Neural cell (in vitro differentiated cells): ENCODE data around the gene COL4A2. TPM values are rescaled to one million over a fixed set of nuclear protein-coding genes. Genes with fewer than 3 reads are reported as not detected.

Experiments
- H2AFZ ChIP-seq: fragments of 200-600, 300-800 bp; sonication (generic), shearing (Covaris generic); 2 replicates; pipeline ENCODE4 v1.6.0; 2014; ENCODE audit warnings: low read depth, mild to moderate bottlenecking, antibody characterized with exemption, low read length, moderate library complexity
- H3F3A ChIP-seq: fragments of 200-600 bp; shearing (Covaris generic); 2 replicates; pipeline ENCODE4 v1.6.1; 2016; ENCODE audit warnings: mild to moderate bottlenecking, moderate library complexity, mixed read lengths, antibody characterized with exemption, low read length; ENCODE audit not compliant: insufficient read depth, poor library complexity, severe bottlenecking
- H3K27ac ChIP-seq: fragments of 200-600, 300-800 bp; sonication (generic), shearing (Covaris generic); 2 replicates; pipeline ENCODE4 v1.5.1; 2014; ENCODE audit warnings: mild to moderate bottlenecking, low read length, moderate library complexity
- H3K27me3 ChIP-seq: fragments of 300-800, 200-600 bp; sonication (generic), shearing (Covaris generic); 2 replicates; pipeline ENCODE4 v1.6.0; 2014; ENCODE audit warnings: mild to moderate bottlenecking, low read depth, low read length, moderate library complexity; ENCODE audit not compliant: insufficient read depth
- H3K36me3 ChIP-seq: fragments of 300-800, 200-600 bp; sonication (generic), shearing (Covaris generic); 2 replicates; pipeline ENCODE4 v1.5.1; 2014; ENCODE audit warnings: mild to moderate bottlenecking, antibody characterized with exemption, low read length, moderate library complexity; ENCODE audit not compliant: insufficient read depth
- H3K4me2 ChIP-seq: fragments of 300-800, 200-600 bp; sonication (generic), shearing (Covaris generic); 2 replicates; pipeline ENCODE4 v1.6.0; 2014; ENCODE audit warnings: mild to moderate bottlenecking, low read length
- H3K4me3 ChIP-seq: fragments of 300-800, 200-600 bp; sonication (generic), shearing (Covaris generic); 2 replicates; pipeline ENCODE4 v1.5.1; 2014; ENCODE audit warnings: mild to moderate bottlenecking, low read length, moderate library complexity
- H3K79me2 ChIP-seq: fragments of 200-600 bp; shearing (Covaris generic); replicated peaks from 2 replicates; pipeline ENCODE4 v1.6.0; 2014; ENCODE audit warnings: mild to moderate bottlenecking, low read length, moderate library complexity; ENCODE audit not compliant: insufficient read depth
- H3K9ac ChIP-seq: fragments of 300-800, 200-600 bp; sonication (generic), shearing (Covaris generic); 2 replicates; pipeline ENCODE4 v1.6.1; 2016; ENCODE audit warnings: mild to moderate bottlenecking, low read length, mixed read lengths
- H3K9me2 ChIP-seq: fragments of 200-600 bp; shearing (Covaris generic); 2 replicates; pipeline ENCODE4 v1.6.1; 2016; ENCODE audit warnings: mild to moderate bottlenecking, low read length, mixed read lengths; ENCODE audit not compliant: insufficient read depth
- H3K9me3 ChIP-seq: fragments of 200-600, 300-800 bp; sonication (generic), shearing (Covaris generic); 2 replicates; pipeline ENCODE4 v1.6.1; 2016; ENCODE audit warnings: mild to moderate bottlenecking, mixed run types, low read length, moderate library complexity, mixed read lengths
- H4K20me1 ChIP-seq: fragments of 200-600 bp; shearing (Covaris generic); 2 replicates; pipeline ENCODE4 v1.6.1; 2016; ENCODE audit warnings: mild to moderate bottlenecking, mixed run types; ENCODE audit not compliant: insufficient read depth
- CTCF ChIP-seq: fragments of 450-650 bp; IDR thresholded peaks from 2 replicates; pipeline ENCODE4 v1.5.1; 2014; ENCODE audit warnings: antibody characterized with exemption, mild to moderate bottlenecking, moderate library complexity; ENCODE audit not compliant: poor library complexity, severe bottlenecking
- EP300 ChIP-seq: fragments of 450-650 bp; conservative IDR thresholded peaks from 2 replicates; pipeline ENCODE4 v1.6.1; 2014; ENCODE audit warnings: antibody characterized with exemption, mild to moderate bottlenecking, moderate library complexity; ENCODE audit not compliant: poor library complexity, severe bottlenecking
- EZH2 ChIP-seq: fragments of 200-600, 300-800 bp; shearing (Covaris generic), sonication (generic); IDR thresholded peaks from 2 replicates; pipeline ENCODE4 v1.6.1; 2014; ENCODE audit warnings: antibody characterized with exemption, low read length, borderline replicate concordance, mild to moderate bottlenecking; ENCODE audit not compliant: insufficient read depth, poor library complexity, severe bottlenecking
- MXI1 ChIP-seq: fragments of 450-650 bp; conservative IDR thresholded peaks from 2 replicates; pipeline ENCODE4 v1.6.1; 2014; ENCODE audit warnings: antibody characterized with exemption, mild to moderate bottlenecking; ENCODE audit not compliant: poor library complexity, severe bottlenecking
- POLR2AphosphoS5 ChIP-seq: IDR thresholded peaks from 2 replicates; pipeline ENCODE4 v1.6.1; 2012
- RAD21 ChIP-seq: fragments of 450-650 bp; conservative IDR thresholded peaks from 2 replicates; pipeline ENCODE4 v1.6.1; 2014; ENCODE audit warnings: antibody characterized with exemption, mild to moderate bottlenecking, moderate library complexity
- REST ChIP-seq: IDR thresholded peaks from 2 replicates; pipeline ENCODE4 v1.6.1; 2012; ENCODE audit warnings: borderline replicate concordance
- SMC3 ChIP-seq: fragments of 450-650 bp; conservative IDR thresholded peaks from 2 replicates; pipeline ENCODE4 v1.6.1; 2014; ENCODE audit warnings: antibody characterized with exemption, mild to moderate bottlenecking, moderate library complexity; ENCODE audit not compliant: poor library complexity
- TAF1 ChIP-seq: IDR thresholded peaks from 2 replicates; pipeline ENCODE4 v1.6.1; 2012; ENCODE audit warnings: low read depth
- polyA plus RNA-seq: library from polyadenylated mRNA; depleted of rRNA; stranded (reverse); fragments of >200 nt; gene quantifications from 2 replicates; pipeline ENCODE4 v1.2.3, GENCODE V29; 2014

COL4A2 gene
- polyA plus RNA-seq, 1 donor from 2014 or later = 30.8 TPM

GRCh38 chr13:110290153-110290552 lies 16.9 kb upstream of the COL4A2 start:
- Histone ChIP-seq H3F3A (no peaks in the 10 kb centered on the region), H3K9ac (no peak overlapping the region), H3K36me3 (no peaks in the 10 kb centered on the region), H3K4me2 (no peak overlapping the region), H3K27ac (no peak overlapping the region), H3K9me2 (no peaks in the 10 kb centered on the region), H3K27me3 (no peaks in the 10 kb centered on the region), H2AFZ (no peak overlapping the region), H3K9me3 (no peaks in the 10 kb centered on the region), H3K79me2 (no peaks in the 10 kb centered on the region), H4K20me1 (no peaks in the 10 kb centered on the region), H3K4me3 (no peak overlapping the region)
- no peak for TF ChIP-seq RAD21
- no peak for TF ChIP-seq REST
- no peak for TF ChIP-seq POLR2AphosphoS5
- TF ChIP-seq SMC3 = no peak
- no peak for TF ChIP-seq EP300
- no peak for TF ChIP-seq EZH2
- TF ChIP-seq CTCF = no peak
- no peak for TF ChIP-seq MXI1
- no peak for TF ChIP-seq TAF1

- no peaks in the 10 kb centered on the region for H3K79me2 ChIP-seq
- no peak overlapping the region for H3K4me3 ChIP-seq
- H2AFZ ChIP-seq = no peak overlapping the region
- H3F3A ChIP-seq = no peaks in the 10 kb centered on the region
- no peak for TF ChIP-seq MXI1
- TF ChIP-seq POLR2AphosphoS5 = no peak
- no peak for TF ChIP-seq REST
- no peak for TF ChIP-seq EZH2
- no peaks in the 10 kb centered on the region for H3K27me3 ChIP-seq
- H4K20me1 ChIP-seq = no peaks in the 10 kb centered on the region
- H3K27ac ChIP-seq = no peak overlapping the region
- H3K9me2 ChIP-seq = no peaks in the 10 kb centered on the region
- H3K4me2 ChIP-seq = no peak overlapping the region
- no peak overlapping the region for H3K9ac ChIP-seq
- H3K36me3 ChIP-seq = no peaks in the 10 kb centered on the region
- no peaks in the 10 kb centered on the region for H3K9me3 ChIP-seq
These were observed 16.3 kb upstream of the COL4A2 start for GRCh38 chr13:110290826-110291225.
